PC-9 (cell line): ENCODE results near the gene AGMAT. TPM values are rescaled to one million over a fixed set of nuclear protein-coding genes. Genes with fewer than 3 reads are reported as not detected.

Source experiments
- BruUV-seq: library from RNA; stranded (reverse); fragments of 400-500 nt; replicated peaks from 2 replicates; lab custom pipeline; 2021; lab: Mats Ljungman, UMichigan
- CTCF ChIA-PET: fragments of 300-600 bp; sonication (Branson Sonifier 250); formaldehyde crosslinking; loops from one replicate; lab custom pipeline; 2022; ENCODE audit warnings: antibody characterized with exemption; lab: Charles Lee
- POLR2A ChIA-PET: fragments of 300-600 bp; sonication (Branson Sonifier 250); formaldehyde crosslinking; loops from one replicate; lab custom pipeline; 2022; ENCODE audit warnings: antibody characterized with exemption; ENCODE audit not compliant: unreplicated experiment; lab: Charles Lee
- DNase-seq, 2 experiments: peaks; one replicate each; pipeline versions ENCODE4 v3.0.0 to v3.0.0-alpha.2; 2015 to 2022; ENCODE audit warnings: mixed read lengths in 1 of 2
- H2AFZ ChIP-seq: fragments of 200-600 bp; sonication (generic); 2 replicates; pipeline ENCODE4 v1.8.1; 2017; ENCODE audit warnings: antibody characterized with exemption
- H3F3A ChIP-seq: fragments of 200-600 bp; sonication (generic); 2 replicates; pipeline ENCODE4 v1.8.1; 2017; ENCODE audit warnings: antibody characterized with exemption, mild to moderate bottlenecking, low read depth; ENCODE audit not compliant: insufficient read depth
- H3K27ac ChIP-seq: fragments of 200-600 bp; sonication (generic); 2 replicates; pipeline ENCODE4 v1.6.1; 2016; ENCODE audit warnings: mixed run types
- H3K27me3 ChIP-seq: fragments of 200-600 bp; sonication (generic); 2 replicates; pipeline ENCODE4 v1.6.1; 2016; ENCODE audit warnings: low read depth, mixed run types; ENCODE audit not compliant: insufficient read depth
- H3K36me3 ChIP-seq: fragments of 200-600 bp; sonication (generic); 2 replicates; pipeline ENCODE4 v1.6.1; 2016; ENCODE audit warnings: low read depth, mixed run types
- H3K4me1 ChIP-seq: fragments of 200-600 bp; sonication (generic); replicated peaks from 2 replicates; pipeline ENCODE4 v1.6.1; 2016; ENCODE audit warnings: mixed run types; ENCODE audit not compliant: insufficient read depth
- H3K4me2 ChIP-seq: fragments of 200-600 bp; sonication (generic); 2 replicates; pipeline ENCODE4 v1.6.1; 2017; ENCODE audit warnings: mixed run types
- H3K4me3 ChIP-seq: fragments of 200-600 bp; sonication (generic); 2 replicates; pipeline ENCODE4 v1.6.1; 2016; ENCODE audit warnings: mixed run types
- H3K79me2 ChIP-seq: fragments of 200-600 bp; sonication (generic); 2 replicates; pipeline ENCODE4 v1.6.1; 2017; ENCODE audit warnings: low read depth, mixed run types
- H3K9me2 ChIP-seq: fragments of 200-600 bp; sonication (generic); 2 replicates; pipeline ENCODE4 v1.8.1; 2017; ENCODE audit warnings: mild to moderate bottlenecking; ENCODE audit not compliant: insufficient read depth
- H3K9me3 ChIP-seq: fragments of 200-600 bp; sonication (generic); 2 replicates; pipeline ENCODE4 v1.8.1; 2016; ENCODE audit warnings: low read depth; ENCODE audit not compliant: insufficient read depth
- H4K20me1 ChIP-seq: fragments of 200-600 bp; sonication (generic); 2 replicates; pipeline ENCODE4 v1.8.1; 2017; ENCODE audit not compliant: insufficient read depth
- CTCF ChIP-seq: fragments of 200-600 bp; sonication (generic); conservative IDR thresholded peaks from 2 replicates; pipeline ENCODE4 v1.6.1; 2017; ENCODE audit warnings: mixed run types, antibody characterized with exemption, mild to moderate bottlenecking, moderate library complexity
- EZH2 ChIP-seq: fragments of 200-600 bp; sonication (generic); IDR thresholded peaks from 2 replicates; pipeline ENCODE4 v1.8.0; 2017; ENCODE audit warnings: antibody characterized with exemption, low read depth
- intact Hi-C: fragments of 100-400 bp; cut with micrococcal nuclease; formaldehyde crosslinking; loops from one replicate; pipeline ENCODE4 v1.10.0; 2022; ENCODE audit not compliant: unreplicated experiment
- total RNA-seq: library from RNA; stranded (reverse); gene quantifications from 2 replicates; pipeline ENCODE4 v1.2.3, GENCODE V29; 2021

AGMAT gene
- total RNA-seq, 1 experiment from 2014 or later = 2.9 TPM

GRCh38 chr1:15543589-15544568 lies 41.0 kb downstream of the AGMAT start:
- POLR2A ChIA-PET = no interaction called here
- Histone ChIP-seq H3K4me3 (no peak overlapping the region), H3K79me2 (no peaks in the 10 kb centered on the region), H3K27me3 (no peaks in the 10 kb centered on the region), H3K4me1 (no peaks in the 10 kb centered on the region), H2AFZ (no peak overlapping the region), H4K20me1 (no peaks in the 10 kb centered on the region), H3F3A (no peaks in the 10 kb centered on the region), H3K36me3 (no peaks in the 10 kb centered on the region), H3K4me2 (no peak overlapping the region), H3K9me2 (no peaks in the 10 kb centered on the region), H3K27ac (no peak overlapping the region), H3K9me3 (no peaks in the 10 kb centered on the region)
- no TSS peak for BruUV-seq
- intact Hi-C loops = no loop called here
- CTCF ChIA-PET = no interaction called here
- DNase-seq = no peak
- no peak for TF ChIP-seq CTCF
- no peak for TF ChIP-seq EZH2

- no peak for DNase-seq
- H3K36me3 ChIP-seq = no peaks in the 10 kb centered on the region
- intact Hi-C loops = no loop called here
- no peaks in the 10 kb centered on the region for H4K20me1 ChIP-seq
- no peaks in the 10 kb centered on the region for H3K9me2 ChIP-seq
- H3K4me1 ChIP-seq = no peaks in the 10 kb centered on the region
- H2AFZ ChIP-seq = no peak overlapping the region
- no peak overlapping the region for H3K4me3 ChIP-seq
- no peaks in the 10 kb centered on the region for H3F3A ChIP-seq
- CTCF ChIA-PET = no interaction called here
- no TSS peak for BruUV-seq
- POLR2A ChIA-PET = interaction anchor here (0.7 kb wide), 1 partner anchor 13 kb away, joined by 3 read pairs; no protein-coding TSS in a partner anchor
- H3K4me2 ChIP-seq = no peak overlapping the region
- no peak for TF ChIP-seq CTCF
- TF ChIP-seq EZH2 = no peak
- H3K27ac ChIP-seq = no peak overlapping the region
- no peaks in the 10 kb centered on the region for H3K9me3 ChIP-seq
- H3K27me3 ChIP-seq = no peaks in the 10 kb centered on the region
- no peaks in the 10 kb centered on the region for H3K79me2 ChIP-seq
Measured at GRCh38 chr1:15543251-15543588, 41.6 kb downstream of the AGMAT start.

DNA sequence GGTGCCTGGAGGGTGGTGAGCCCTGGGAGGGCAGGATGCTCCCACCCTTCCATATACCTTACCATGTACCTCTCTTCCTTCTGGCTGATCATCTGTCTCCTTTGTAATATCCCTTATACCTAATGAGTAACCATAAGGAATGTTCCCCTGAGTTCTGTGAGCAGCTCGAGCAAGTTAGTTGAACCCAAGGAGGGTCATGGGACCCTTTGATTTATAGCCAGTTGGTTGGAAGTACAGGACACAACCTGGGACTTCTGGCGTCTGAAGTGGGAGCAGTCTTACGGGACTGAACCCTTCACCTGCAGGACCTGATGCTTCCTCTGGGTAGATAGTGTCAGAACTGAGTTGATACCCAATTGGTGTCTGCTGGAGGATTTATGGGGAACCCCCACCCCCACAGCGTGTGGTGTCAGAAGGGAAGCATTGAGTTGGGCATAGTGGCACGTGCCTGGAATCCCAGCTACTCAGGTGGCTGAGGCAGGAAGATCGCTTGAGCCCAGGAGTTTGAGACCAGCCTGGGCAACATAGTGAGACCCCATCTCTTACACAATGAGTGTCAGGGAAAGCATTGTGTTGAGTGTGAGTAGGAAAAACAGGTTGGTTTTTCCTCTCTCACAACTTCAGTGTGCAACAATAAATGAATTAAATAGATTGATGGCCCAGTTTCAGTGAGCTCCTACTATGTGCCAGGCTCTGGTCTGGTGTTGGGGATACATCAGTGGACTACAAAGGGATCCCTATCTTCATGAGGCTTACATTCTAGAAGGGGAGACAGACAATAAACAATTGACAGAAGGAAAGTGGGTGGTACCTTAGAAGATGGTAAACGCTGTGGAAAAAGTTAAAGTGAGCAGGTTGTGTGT lies 42.2 kb downstream of the AGMAT start:
- Histone ChIP-seq H3K9me3 (no peaks in the 10 kb centered on the region), H3K79me2 (no peaks in the 10 kb centered on the region), H3K27me3 (no peaks in the 10 kb centered on the region), H3K9me2 (no peaks in the 10 kb centered on the region), H3K4me3 (no peak overlapping the region), H3K4me2 (no peak overlapping the region), H3K4me1 (no peaks in the 10 kb centered on the region), H3K27ac (no peak overlapping the region), H3K36me3 (no peaks in the 10 kb centered on the region), H4K20me1 (no peaks in the 10 kb centered on the region), H2AFZ (no peak overlapping the region), H3F3A (no peaks in the 10 kb centered on the region)
- intact Hi-C loops = no loop called here
- DNase-seq = no peak
- TF ChIP-seq EZH2 (no peak), CTCF (no peak)
- ChIA-PET CTCF (no interaction called here), POLR2A (interaction anchor here (0.7 kb wide), 1 partner anchor 13 kb away, joined by 3 read pairs; no protein-coding TSS in a partner anchor)
- BruUV-seq = no TSS peak
